Measurements from ENCODE around the gene MIF4GD.

MIF4GD gene

GRCh38 chr17:75270966-75271232 lies at the start of gene MIF4GD:
Gene MIF4GD, minus strand, starts transcription at chr17:75271231. Its CDS starts 1,036 bp downstream, at chr17:75270195.
- DNase-seq (ENCODE audit: extremely low spot score): no peak
- no peak for TF ChIP-seq CTCF (IDR thresholded peaks at IDR 0.05; ENCODE audit: control extremely low read depth, extremely low read depth, low read depth, missing control alignments)
- CTCF ChIA-PET: interaction anchor here (0.6 to 7.7 kb wide), 71 partner anchors 9 to 313 kb away, joined by 3 to 108 read pairs (median 5); partner anchors contain the start of genes ARMC7, GGA3, LLGL2 and MRPL58
- POLR2A ChIA-PET: interaction anchor here (0.6 to 2.3 kb wide), 10 partner anchors 9 to 240 kb away, joined by 3 to 21 read pairs (median 6); partner anchors contain the start of genes GGA3, JPT1, MRPS7 and SLC25A19

GRCh38 chr17:75319904-75320691 lies 49.1 kb upstream of the MIF4GD start:
- TF ChIP-seq CTCF (IDR thresholded peaks at IDR 0.05; ENCODE audit: control extremely low read depth, extremely low read depth, low read depth, missing control alignments): no peak
- ChIA-PET POLR2A (interaction anchor here (0.7 to 1.8 kb wide), 6 partner anchors 20 to 77 kb away, joined by 3 to 8 read pairs (median 4); partner anchors contain the start of gene SLC25A19), CTCF (interaction anchor here (0.8 to 7.5 kb wide), 14 partner anchors 9 to 92 kb away, joined by 3 to 53 read pairs (median 8); partner anchors contain the start of genes GRB2, MIF4GD and SLC25A19)
- peak; percentile 75 for DNase-seq (ENCODE audit: extremely low spot score)

- TF ChIP-seq CTCF (IDR thresholded peaks at IDR 0.05; ENCODE audit: control extremely low read depth, extremely low read depth, low read depth, missing control alignments): no peak
- ChIA-PET CTCF (interaction anchor here (1.4 to 7.5 kb wide), 5 partner anchors 15 to 25 kb away, joined by 3 to 53 read pairs (median 9); no protein-coding TSS in a partner anchor), POLR2A (interaction anchor here (0.7 to 1.0 kb wide), 3 partner anchors 28 to 83 kb away, joined by 3 to 7 read pairs (median 4); partner anchors contain the start of gene SLC25A19)
- DNase-seq (ENCODE audit: extremely low spot score): no peak
These were observed 47.7 kb upstream of the MIF4GD start for GRCh38 chr17:75318615-75319222.

- TF ChIP-seq CTCF (IDR thresholded peaks at IDR 0.05; ENCODE audit: control extremely low read depth, extremely low read depth, low read depth, missing control alignments): no peak
- POLR2A ChIA-PET: interaction anchor here (1.0 kb wide), 1 partner anchor 29 kb away, joined by 4 read pairs; the partner anchor contains the start of gene SLC25A19
- no peak for DNase-seq (ENCODE audit: extremely low spot score)
- CTCF ChIA-PET: interaction anchor here (1.1 to 2.9 kb wide), 6 partner anchors 11 to 76 kb away, joined by 3 to 12 read pairs (median 4); no protein-coding TSS in a partner anchor
These were observed 47.2 kb upstream of the MIF4GD start for GRCh38 chr17:75318211-75318610.

GRCh38 chr17:75317671-75318070 lies 46.6 kb upstream of the MIF4GD start:
- POLR2A ChIA-PET: no interaction called here
- CTCF ChIA-PET: interaction anchor here (1.1 to 2.9 kb wide), 9 partner anchors 8 to 76 kb away, joined by 3 to 12 read pairs (median 4); partner anchors contain the start of gene MIF4GD
- no peak for DNase-seq (ENCODE audit: extremely low spot score)
- TF ChIP-seq CTCF (IDR thresholded peaks at IDR 0.05; ENCODE audit: control extremely low read depth, extremely low read depth, low read depth, missing control alignments): no peak

- ChIA-PET POLR2A (interaction anchor here (1.0 to 1.7 kb wide), 5 partner anchors 19 to 90 kb away, joined by 3 to 14 read pairs (median 6); partner anchors contain the start of genes MIF4GD and SLC25A19), CTCF (interaction anchor here (0.7 to 2.9 kb wide), 13 partner anchors 9 to 203 kb away, joined by 3 to 12 read pairs (median 4); partner anchors contain the start of genes MIF4GD and SLC25A19)
- no peak for DNase-seq (ENCODE audit: extremely low spot score)
- TF ChIP-seq CTCF (IDR thresholded peaks at IDR 0.05; ENCODE audit: control extremely low read depth, extremely low read depth, low read depth, missing control alignments): no peak
These were observed 45.2 kb upstream of the MIF4GD start for GRCh38 chr17:75316253-75316652.

Measured in GM10248 (cell line).